Heart left ventricle (tissue), 16 donors: ENCODE data around the gene BID. TPM values are rescaled to one million over a fixed set of nuclear protein-coding genes. Genes with fewer than 3 reads are reported as not detected.

Source experiments
- ATAC-seq, 4 donors: fragments of 200-7000 bp; cut with Tn5 transposase; one replicate each; pipeline ENCODE4 v1.9.1; 2020 to 2022; ENCODE audit warnings: moderate library complexity in 4 of 4, mild to moderate bottlenecking in 3 of 4, moderate number of reproducible peaks in 1 of 4
- DNase-seq, 5 donors: peaks; one replicate each; pipeline ENCODE4 v3.0.0-alpha.2; 2020
- H3K27ac ChIP-seq, 12 donors: fragments of 200-600 bp; sonication (generic) in 4 of 12; one replicate each; pipeline versions ENCODE4 v1.5.0 to v1.8.0; 2016 to 2022; ENCODE audit warnings: mild to moderate bottlenecking in 2 of 12
- H3K27me3 ChIP-seq, 9 donors: fragments of 200-600 bp; sonication (generic) in 2 of 9; one replicate each; pipeline versions ENCODE4 v1.5.1 to v1.8.0; 2016 to 2022; ENCODE audit warnings: mild to moderate bottlenecking in 3 of 9
- H3K36me3 ChIP-seq, 9 donors: fragments of 200-600 bp; sonication (generic) in 2 of 9; one replicate each; pipeline versions ENCODE4 v1.5.0 to v1.8.0; 2018 to 2022; ENCODE audit warnings: mild to moderate bottlenecking in 2 of 9
- H3K4me1 ChIP-seq, 12 donors: fragments of 200-600 bp; sonication (generic) in 4 of 12; one replicate each; pipeline versions ENCODE4 v1.5.0 to v1.8.0; 2016 to 2022; ENCODE audit warnings: mild to moderate bottlenecking in 3 of 12
- H3K4me3 ChIP-seq, 12 donors: fragments of 200-600 bp; sonication (generic) in 4 of 12; one replicate each; pipeline versions ENCODE4 v1.5.0 to v1.8.0; 2017 to 2022; ENCODE audit warnings: mild to moderate bottlenecking in 9 of 12, moderate library complexity in 4 of 12
- H3K9me3 ChIP-seq, 12 donors: fragments of 200-600 bp; sonication (generic) in 4 of 12; one replicate each; pipeline versions ENCODE4 v1.5.0 to v1.8.0; 2016 to 2022; ENCODE audit warnings: mild to moderate bottlenecking in 1 of 12
- CTCF ChIP-seq, 12 donors: fragments of 200-600 bp; sonication (generic) in 4 of 12; IDR thresholded peaks; one replicate each; pipeline versions ENCODE4 v1.5.0 to v1.8.0; 2018 to 2022; ENCODE audit warnings: antibody characterized with exemption in 12 of 12, mild to moderate bottlenecking in 5 of 12
- POLR2A ChIP-seq, 2 donors: fragments of 450-650 bp; IDR thresholded peaks; one replicate each; pipeline ENCODE4 v1.6.1; 2017; ENCODE audit warnings: antibody characterized with exemption in 2 of 2, mild to moderate bottlenecking in 2 of 2, moderate library complexity in 2 of 2
- WGBS, 4 donors: extraction: QIAGEN DNeasy Blood & Tissue Kit in 2 of 4; methylation state at CpG; one replicate each; pipeline versions ENCODE4 v1.1.5 to v1.1.7; 2013 to 2018; 5-methylcytosine and 5-hydroxymethylcytosine counted together
- intact Hi-C, 10 donors: fragments of 100-400 bp; cut with DNase I; formaldehyde crosslinking; loops; one replicate each; pipeline versions ENCODE4 v1.11.1 to v1.14.2; 2022
- polyA plus RNA-seq, 2 donors: library from polyadenylated mRNA; stranded (reverse); fragments of 200-250 nt; gene quantifications; one replicate each; pipeline ENCODE4 v1.2.3, GENCODE V29; 2013
- total RNA-seq, 9 donors: library from RNA; depleted of rRNA in 2 of 9; stranded (reverse); fragments of >200 nt in 2 of 9; fragmentation: NEBNext Ultra II Directional in 3 of 9; extraction: Animal tissue kit (Norgen Biotek cat#: 25700) in 3 of 9; gene quantifications; one replicate each; pipeline versions ENCODE4 v1.1.0 to v1.2.4, GENCODE V29; 2016 to 2023
- donor health status: ischemic (EF 13 %, LVEDD 7.1; RV severe dilation, severe dysfunction).
- donor health status: healthy with polysubstance abuse.
- donor health status: DM: no; HTN: yes; CAD: no.
- donor health status: DM: no; HTN: no; CAD: no.
- donor health status: ischemic (EF 25% LVEDD 6.9; RV normal size, moderate dysfunction).
- donor health status: ischemic (EF 25% LVEDD 5.7; RV mildly dilated, moderate dysfunction).
- donor health status: healthy.
- donor health status: DM: yes; HTN: yes; CAD: no.
- donor health status: ischemic (EF 35%, LVEDD 5.7; RV mildly dilated, moderate dysfunction).
- donor health status: nonischemic (EF 11% LVEDD 7.7; RV severe dilation, severe dysfunction).
- donor health status: DM: yes; HTN: yes; CAD: no.
- donor health status: PGD.
- donor health status: ischemic (EF 29% LVEDD 5.4; RV normal size, mild dysfunction).
- donor health status: nonischemic (EF 23%, LVEDD 6.1; RV moderate dilation, normal function).

BID gene
- total and polyA plus RNA-seq, 11 donors: 7.8 to 59.2 (median 20.9) TPM

- TF ChIP-seq CTCF (IDR thresholded peaks at IDR 0.05) (no peak), POLR2A (IDR thresholded peaks at IDR 0.05) (peak in 1 of 2 donors; percentile 37)
- peaks cover 0 to 50% (median 30%) of the 10 kb centered on the region in 9 donors for H3K36me3 ChIP-seq
- intact Hi-C loops: loop anchor here in 1 of 10 donors (5.0 kb wide), 1 partner anchor 144 kb away; the partner anchor contains the start of gene SLC25A18
- DNase-seq (peak in 3 of 5 donors; percentile 24 to 38 (median 27)), ATAC-seq (peak; percentile 83 to 96 (median 90))
- H3K27ac ChIP-seq: peak overlapping the region in 11 of 12 donors; percentile 31 to 87 (median 74)
- 59 to 69% (median 63%) methylated on average over 9 of the region's 9 CpGs for WGBS, 4 donors
- H3K4me1 ChIP-seq: peaks cover 0 to 29% (median 6%) of the 10 kb centered on the region in 12 donors
- H3K9me3 ChIP-seq: no peaks in the 10 kb centered on the region
- H3K27me3 ChIP-seq: no peaks in the 10 kb centered on the region
- H3K4me3 ChIP-seq: peak overlapping the region in 11 of 12 donors; percentile 1 to 48 (median 34)
Observed at GRCh38 chr22:17705951-17706900, 68.0 kb downstream of the BID start.

GRCh38 chr22:17705546-17705945 lies 68.7 kb downstream of the BID start:
- no peak for DNase-seq
- H3K36me3 ChIP-seq: peaks cover 0 to 50% (median 29%) of the 10 kb centered on the region in 9 donors
- no peaks in the 10 kb centered on the region for H3K27me3 ChIP-seq
- ATAC-seq: no peak
- no peaks in the 10 kb centered on the region for H3K9me3 ChIP-seq
- peaks cover 0 to 34% (median 6%) of the 10 kb centered on the region in 12 donors for H3K4me1 ChIP-seq
- H3K4me3 ChIP-seq: no peak overlapping the region
- 83 to 94% (median 88%) methylated on average over 7 of the region's 7 CpGs for WGBS, 4 donors
- H3K27ac ChIP-seq: peak overlapping the region in 7 of 12 donors; percentile 31 to 87 (median 63)
- intact Hi-C loops: loop anchor here in 1 of 10 donors (5.0 kb wide), 1 partner anchor 143 kb away; the partner anchor contains the start of gene SLC25A18
- TF ChIP-seq CTCF (IDR thresholded peaks at IDR 0.05): no peak
- no peak for TF ChIP-seq POLR2A (IDR thresholded peaks at IDR 0.05)

GRCh38 chr22:17703811-17704210 lies 70.5 kb downstream of the BID start:
- 91 to 100% (median 99%) methylated on average over 2 of the region's 2 CpGs for WGBS, 4 donors
- no peak for TF ChIP-seq POLR2A (IDR thresholded peaks at IDR 0.05)
- no peak for TF ChIP-seq CTCF (IDR thresholded peaks at IDR 0.05)
- ATAC-seq (no peak), DNase-seq (no peak)
- Histone ChIP-seq H3K27ac (no peak overlapping the region), H3K9me3 (no peaks in the 10 kb centered on the region), H3K36me3 (peaks cover 0 to 41% (median 26%) of the 10 kb centered on the region in 9 donors), H3K4me3 (no peak overlapping the region), H3K27me3 (no peaks in the 10 kb centered on the region), H3K4me1 (peaks cover 0 to 47% (median 6%) of the 10 kb centered on the region in 12 donors)
- intact Hi-C loops: no loop called here

- no peak for ATAC-seq
- TF ChIP-seq POLR2A (IDR thresholded peaks at IDR 0.05) (no peak), CTCF (IDR thresholded peaks at IDR 0.05) (no peak)
- H3K27me3 ChIP-seq: no peaks in the 10 kb centered on the region
- H3K36me3 ChIP-seq: peaks cover 0 to 50% (median 36%) of the 10 kb centered on the region in 9 donors
- H3K4me3 ChIP-seq: no peak overlapping the region
- H3K27ac ChIP-seq: no peak overlapping the region
- H3K9me3 ChIP-seq: no peaks in the 10 kb centered on the region
- peaks cover 0 to 24% (median 0%) of the 10 kb centered on the region in 12 donors for H3K4me1 ChIP-seq
- intact Hi-C loops: no loop called here
- DNase-seq: no peak
- WGBS, 4 donors: 32 to 36% (median 34%) methylated on average over 3 of the region's 3 CpGs
Observed at GRCh38 chr22:17700778-17701177, 73.5 kb downstream of the BID start.
